H1 (cell line): ENCODE measurements around the gene IRF7. TPM values are rescaled to one million over a fixed set of nuclear protein-coding genes. Genes with fewer than 3 reads are reported as not detected.

ENCODE experiments used
- CHD2 ChIP-seq: IDR thresholded peaks from 2 replicates; pipeline ENCODE4 v1.6.1; 2012; ENCODE audit warnings: low read length, improper control_type of control experiment
- GABPA ChIP-seq: IDR thresholded peaks from 2 replicates; pipeline ENCODE4 v1.6.1; 2011; ENCODE audit warnings: mild to moderate bottlenecking, low read length, moderate library complexity, borderline replicate concordance; ENCODE audit not compliant: insufficient read depth
- MAFK ChIP-seq: IDR thresholded peaks from 2 replicates; pipeline ENCODE4 v1.6.1; 2012; ENCODE audit warnings: low read depth, mild to moderate bottlenecking, improper control_type of control experiment, low read length
- POU5F1 ChIP-seq: IDR thresholded peaks from 2 replicates; pipeline ENCODE4 v1.6.1; 2011; ENCODE audit warnings: low read depth, mild to moderate bottlenecking, low read length, moderate library complexity
- SP1 ChIP-seq: IDR thresholded peaks from 2 replicates; pipeline ENCODE4 v1.6.1; 2011; ENCODE audit warnings: low read depth, low read length
- polyA plus RNA-seq, 7 experiments: library from polyadenylated mRNA; depleted of rRNA in 3 of 7; stranded (reverse) in 5 of 7; unstranded in 2 of 7; fragments of >200 nt in 5 of 7; fragments of 200-250 nt in 2 of 7; gene quantifications; 1 replicate in 5 of 7; 2 replicates in 1 of 7; 4 replicates in 1 of 7; pipeline versions ENCODE4 v1.2.1 to v1.2.3, GENCODE V29; 2011 to 2013; ENCODE audit warnings: missing spikeins in 2 of 7, mixed read lengths in 2 of 7
- total RNA-seq: library from RNA; stranded (reverse); fragmentation: NEBNext Ultra II Directional; extraction: Animal tissue kit (Norgen Biotek cat#: 25700); gene quantifications from 2 replicates; pipeline ENCODE4 v1.2.1, GENCODE V29; 2021

Gene IRF7
- total and polyA plus RNA-seq, 2 of the 8 experiments (the other 6 are each of a cell fraction or from before 2014, with no cell fraction given) = 9.1 to 9.6 TPM

DNA sequence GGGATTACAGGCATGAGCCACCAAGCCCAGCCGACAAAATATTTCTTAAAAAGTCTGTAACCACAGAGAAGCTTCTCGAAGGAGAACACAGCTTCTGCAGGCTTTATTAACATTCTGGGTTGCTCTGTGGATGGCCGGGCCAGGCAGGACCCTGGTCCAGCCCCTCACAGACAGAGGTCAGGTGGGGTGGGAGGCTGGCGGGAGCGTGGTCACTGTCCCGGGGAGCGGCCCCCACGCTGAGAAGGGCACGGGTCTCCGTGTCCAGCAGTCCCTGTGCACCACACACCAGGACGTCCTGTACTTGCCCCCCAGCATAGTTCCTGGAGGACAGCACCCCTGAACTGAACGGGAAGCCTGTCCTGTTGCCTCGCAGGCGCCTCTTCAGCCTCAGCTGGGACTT, 40.7 kb upstream of the IRF7 start (continued):
- TF ChIP-seq MAFK (no peak), CHD2 (no peak), SP1 (no peak), GABPA (no peak), POU5F1 (no peak)
